ENCODE data around the gene SPACA9. TPM values are rescaled to one million over a fixed set of nuclear protein-coding genes. Genes with fewer than 3 reads are reported as not detected.

The SPACA9 gene
- total RNA-seq, 1 experiment from 2014 or later = 1.3 TPM

DNA sequence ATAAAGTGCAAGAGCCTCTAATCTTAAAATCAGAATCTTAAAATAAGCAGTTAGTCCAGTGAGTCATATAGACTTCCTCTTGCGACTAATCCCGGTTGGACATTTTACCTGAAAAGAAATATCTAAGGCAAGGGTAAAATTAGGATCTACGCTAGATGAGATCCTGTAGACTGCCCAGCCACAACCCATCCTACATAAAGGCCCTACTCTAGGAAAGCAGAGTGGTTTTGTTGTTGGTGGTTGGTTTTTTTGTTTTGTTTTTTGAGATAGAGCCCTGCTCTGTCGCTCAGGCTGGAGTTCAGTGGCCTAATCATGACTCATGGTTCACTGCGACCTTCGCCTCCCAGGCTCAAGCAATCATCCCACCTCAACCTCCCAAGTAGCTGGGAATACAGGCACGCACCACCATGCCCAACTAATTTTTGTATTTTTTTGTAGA lies 58.8 kb downstream of the SPACA9 start:
- Histone ChIP-seq H3K79me1 (ENCODE audit: insufficient read depth, low read depth, low read length, poor library complexity, severe bottlenecking) (peaks cover 3% of the 10 kb centered on the region), H2BK5ac (ENCODE audit: insufficient read length, low read length) (no peak overlapping the region), H3K23me2 (ENCODE audit: insufficient read length, low read depth, low read length, poor library complexity, severe bottlenecking) (no peaks in the 10 kb centered on the region), H4K91ac (ENCODE audit: insufficient read length, low read depth, low read length) (no peak overlapping the region), H3K56ac (ENCODE audit: insufficient read length, low read depth, low read length) (no peak overlapping the region), H2BK15ac (ENCODE audit: low read depth, low read length) (no peak overlapping the region), H4K8ac (replicated peaks; ENCODE audit: insufficient read length, low read depth, low read length) (no peak overlapping the region), H2BK12ac (ENCODE audit: insufficient read length, low read depth, low read length) (no peak overlapping the region), H4K20me1 (ENCODE audit: control insufficient read depth, insufficient read depth, insufficient read length) (no peaks in the 10 kb centered on the region), H2AK5ac (ENCODE audit: insufficient read length, low read length) (no peak overlapping the region), H4K5ac (ENCODE audit: insufficient read length, low read depth, low read length) (no peak overlapping the region), H3K9ac (ENCODE audit: extremely low read depth, insufficient read length, low read length) (no peak overlapping the region), H3K4ac (ENCODE audit: low read depth, low read length) (no peak overlapping the region), H3K14ac (ENCODE audit: insufficient read depth, low read length) (no peak overlapping the region), H3K27me3 (ENCODE audit: insufficient read depth, low read length) (no peaks in the 10 kb centered on the region), H3K27ac (ENCODE audit: insufficient read length, low read depth, low read length) (no peak overlapping the region), H3K4me1 (ENCODE audit: insufficient read depth, low read length) (no peaks in the 10 kb centered on the region), H2BK20ac (ENCODE audit: low read depth, low read length, poor library complexity, severe bottlenecking) (no peak overlapping the region), H3K4me2 (ENCODE audit: insufficient read depth, insufficient read length, low read length) (no peak overlapping the region), H3T11ph (ENCODE audit: low read length) (no peak overlapping the region), H3K79me2 (ENCODE audit: insufficient read depth, low read length) (peaks cover 7% of the 10 kb centered on the region; the same call in 1 of the 2 replicates), H3K23ac (ENCODE audit: insufficient read length, low read depth, low read length) (no peak overlapping the region), H3K9me3 (ENCODE audit: control insufficient read depth, low read depth, low read length) (no peaks in the 10 kb centered on the region), H3K18ac (ENCODE audit: insufficient read length, low read depth, low read length) (no peak overlapping the region), H2AFZ (ENCODE audit: low read length) (no peak overlapping the region), H2BK120ac (ENCODE audit: low read depth, low read length, poor library complexity, severe bottlenecking) (no peak overlapping the region)
- Mint-ChIP-seq H3K4me1 (peaks cover 6 to 19% of the 10 kb centered on the region in 2 experiments), H3K27ac (no peak overlapping the region), H3K27me3 (ENCODE audit: low read depth) (no peaks in the 10 kb centered on the region), H3K9me3 (no peaks in the 10 kb centered on the region), H3K36me3 (ENCODE audit: insufficient read depth in 1 of 3, low read depth in 3 of 3) (peaks cover 0 to 5% (median 0%) of the 10 kb centered on the region in 3 experiments; a peak in 3 of 7 replicates), H3K4me3 (no peak overlapping the region)
- no CpG with 5 or more reads among the region's 7 CpGs for WGBS (ENCODE audit: extremely low coverage, insufficient read length, low lambda C conversion rate)
- TF ChIP-seq, protein P1, sequence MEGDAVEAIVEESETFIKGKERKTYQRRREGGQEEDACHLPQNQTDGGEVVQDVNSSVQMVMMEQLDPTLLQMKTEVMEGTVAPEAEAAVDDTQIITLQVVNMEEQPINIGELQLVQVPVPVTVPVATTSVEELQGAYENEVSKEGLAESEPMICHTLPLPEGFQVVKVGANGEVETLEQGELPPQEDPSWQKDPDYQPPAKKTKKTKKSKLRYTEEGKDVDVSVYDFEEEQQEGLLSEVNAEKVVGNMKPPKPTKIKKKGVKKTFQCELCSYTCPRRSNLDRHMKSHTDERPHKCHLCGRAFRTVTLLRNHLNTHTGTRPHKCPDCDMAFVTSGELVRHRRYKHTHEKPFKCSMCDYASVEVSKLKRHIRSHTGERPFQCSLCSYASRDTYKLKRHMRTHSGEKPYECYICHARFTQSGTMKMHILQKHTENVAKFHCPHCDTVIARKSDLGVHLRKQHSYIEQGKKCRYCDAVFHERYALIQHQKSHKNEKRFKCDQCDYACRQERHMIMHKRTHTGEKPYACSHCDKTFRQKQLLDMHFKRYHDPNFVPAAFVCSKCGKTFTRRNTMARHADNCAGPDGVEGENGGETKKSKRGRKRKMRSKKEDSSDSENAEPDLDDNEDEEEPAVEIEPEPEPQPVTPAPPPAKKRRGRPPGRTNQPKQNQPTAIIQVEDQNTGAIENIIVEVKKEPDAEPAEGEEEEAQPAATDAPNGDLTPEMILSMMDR (conservative IDR thresholded peaks at IDR 0.05) = no peak
- DNase-seq = no peak

Data from H9 (cell line).